NT2/D1 (cell line): Measurements from ENCODE around the gene ACSM2A.

Experiments
- SUZ12 ChIP-seq: IDR thresholded peaks from 2 replicates; pipeline ENCODE4 v1.6.1; 2011; ENCODE audit not compliant: insufficient read length, insufficient read depth; ENCODE audit errors: extremely low read depth
- YY1 ChIP-seq: IDR thresholded peaks from 2 replicates; pipeline ENCODE4 v1.6.1; 2011; ENCODE audit not compliant: insufficient read length, insufficient read depth
- ZNF274 ChIP-seq: IDR thresholded peaks from 2 replicates; pipeline ENCODE4 v1.6.1; 2011; ENCODE audit warnings: mild to moderate bottlenecking, low read depth, low read length

GRCh38 chr16:20485408-20485807 lies 34.1 kb downstream of the ACSM2A start:
- no peak for TF ChIP-seq YY1
- TF ChIP-seq ZNF274: no peak
- no peak for TF ChIP-seq SUZ12
